OCI-LY1 (cell line): ENCODE data around the gene RYK.

Experiments used
- H2AFZ ChIP-seq: fragments of 200-600 bp; sonication (generic), shearing (Covaris generic); 2 replicates; pipeline ENCODE4 v1.6.0; 2014; ENCODE audit warnings: antibody characterized with exemption, mild to moderate bottlenecking, low read length
- H3F3A ChIP-seq: fragments of 200-600 bp; sonication (generic), shearing (Covaris generic); 2 replicates; pipeline ENCODE4 v1.6.0; 2014; ENCODE audit warnings: mild to moderate bottlenecking, antibody characterized with exemption, low read length, moderate library complexity; ENCODE audit not compliant: insufficient read depth
- H3K27ac ChIP-seq: fragments of 200-600 bp; sonication (generic); 2 replicates; pipeline ENCODE4 v1.5.1; 2014; ENCODE audit warnings: low read length, mixed run types, mild to moderate bottlenecking, low read depth; ENCODE audit not compliant: poor library complexity, severe bottlenecking
- H3K27me3 ChIP-seq: fragments of 200-600 bp; sonication (generic); 2 replicates; pipeline ENCODE4 v1.6.0; 2014; ENCODE audit warnings: antibody characterized with exemption, mild to moderate bottlenecking, low read length, moderate library complexity; ENCODE audit not compliant: insufficient read depth
- H3K36me3 ChIP-seq: fragments of 200-600 bp; sonication (generic); 2 replicates; pipeline ENCODE4 v1.6.1; 2014; ENCODE audit warnings: mild to moderate bottlenecking, antibody characterized with exemption, low read length, moderate library complexity, mixed read lengths; ENCODE audit not compliant: insufficient read depth
- H3K4me1 ChIP-seq: fragments of 200-600 bp; sonication (generic); 2 replicates; pipeline ENCODE4 v1.5.1; 2014; ENCODE audit warnings: mild to moderate bottlenecking, low read length, moderate library complexity; ENCODE audit not compliant: insufficient read depth, severe bottlenecking
- H3K4me2 ChIP-seq: fragments of 200-600 bp; sonication (generic), shearing (Covaris generic); 2 replicates; pipeline ENCODE4 v1.6.1; 2014; ENCODE audit warnings: low read length
- H3K4me3 ChIP-seq: fragments of 200-600 bp; sonication (generic); 2 replicates; pipeline ENCODE4 v1.5.1; 2014; ENCODE audit warnings: low read length, low read depth, mild to moderate bottlenecking, mixed read lengths; ENCODE audit not compliant: poor library complexity, severe bottlenecking
- H3K79me2 ChIP-seq: fragments of 200-600 bp; shearing (Covaris generic); 2 replicates; pipeline ENCODE4 v1.6.1; 2016; ENCODE audit warnings: mixed run types, low read length, mixed read lengths; ENCODE audit not compliant: insufficient read depth
- H3K9ac ChIP-seq: fragments of 200-600 bp; sonication (generic), shearing (Covaris generic); 2 replicates; pipeline ENCODE4 v1.6.1; 2014; ENCODE audit warnings: mild to moderate bottlenecking, low read length, mixed read lengths
- H3K9me2 ChIP-seq: fragments of 200-600 bp; sonication (generic), shearing (Covaris generic); 2 replicates; pipeline ENCODE4 v1.6.1; 2014; ENCODE audit warnings: low read depth, mild to moderate bottlenecking, low read length, mixed read lengths
- H3K9me3 ChIP-seq: fragments of 200-600 bp; shearing (Covaris generic); 2 replicates; pipeline ENCODE4 v1.6.1; 2014; ENCODE audit warnings: low read length, mixed read lengths
- H4K20me1 ChIP-seq: fragments of 200-600 bp; sonication (generic), shearing (Covaris generic); 2 replicates; pipeline ENCODE4 v1.6.0; 2016; ENCODE audit warnings: mild to moderate bottlenecking, low read length; ENCODE audit not compliant: insufficient read depth
- CTCF ChIP-seq: fragments of 200-600 bp; sonication (generic), shearing (Covaris generic); IDR thresholded peaks from 2 replicates; pipeline ENCODE4 v1.5.1; 2017; ENCODE audit warnings: mild to moderate bottlenecking, antibody characterized with exemption, low read length, moderate library complexity, mixed read lengths
- EZH2 ChIP-seq: fragments of 200-600 bp; sonication (generic), shearing (Covaris generic); IDR thresholded peaks from 2 replicates; pipeline ENCODE4 v1.8.0; 2017; ENCODE audit warnings: borderline replicate concordance, mixed run types, mild to moderate bottlenecking, antibody characterized with exemption, low read length, moderate library complexity, mixed read lengths

The RYK gene

GRCh38 chr3:134126153-134126552 lies 124.5 kb downstream of the RYK start:
- Histone ChIP-seq H3K27me3 (no peaks in the 10 kb centered on the region), H3K79me2 (no peaks in the 10 kb centered on the region), H3F3A (no peaks in the 10 kb centered on the region), H3K36me3 (no peaks in the 10 kb centered on the region), H3K9me3 (no peaks in the 10 kb centered on the region), H4K20me1 (no peaks in the 10 kb centered on the region), H3K27ac (no peak overlapping the region), H3K4me2 (no peak overlapping the region), H3K9me2 (no peaks in the 10 kb centered on the region; the same call in 1 of the 2 replicates), H2AFZ (no peak overlapping the region), H3K9ac (no peak overlapping the region), H3K4me1 (no peaks in the 10 kb centered on the region), H3K4me3 (no peak overlapping the region)
- no peak for TF ChIP-seq EZH2
- peak; percentile 16; the same call in 1 of the 2 replicates for TF ChIP-seq CTCF

- no peaks in the 10 kb centered on the region for H3K79me2 ChIP-seq
- TF ChIP-seq CTCF (no peak), EZH2 (no peak)
These were observed 135.9 kb downstream of the RYK start for GRCh38 chr3:134114726-134115125.

GRCh38 chr3:134111616-134112015 lies 139.0 kb downstream of the RYK start:
- Histone ChIP-seq H3K4me3 (no peak overlapping the region), H4K20me1 (no peaks in the 10 kb centered on the region), H3K27me3 (no peaks in the 10 kb centered on the region), H3F3A (no peaks in the 10 kb centered on the region), H3K9me2 (no peaks in the 10 kb centered on the region), H3K79me2 (no peaks in the 10 kb centered on the region), H3K9ac (no peak overlapping the region), H3K9me3 (no peaks in the 10 kb centered on the region), H3K4me1 (no peaks in the 10 kb centered on the region), H2AFZ (no peak overlapping the region), H3K27ac (no peak overlapping the region), H3K4me2 (no peak overlapping the region), H3K36me3 (no peaks in the 10 kb centered on the region)
- TF ChIP-seq CTCF (no peak), EZH2 (no peak)

More at GRCh38 chr3:134114726-134115125, 135.9 kb downstream of the RYK start:
- Histone ChIP-seq H3F3A (no peaks in the 10 kb centered on the region), H3K9ac (no peak overlapping the region), H3K27ac (no peak overlapping the region), H3K9me3 (peaks cover 5% of the 10 kb centered on the region; the same call in 1 of the 2 replicates), H2AFZ (no peak overlapping the region), H4K20me1 (no peaks in the 10 kb centered on the region), H3K4me1 (no peaks in the 10 kb centered on the region), H3K27me3 (no peaks in the 10 kb centered on the region), H3K4me2 (no peak overlapping the region), H3K4me3 (no peak overlapping the region), H3K36me3 (no peaks in the 10 kb centered on the region), H3K9me2 (no peaks in the 10 kb centered on the region)
